Activated CD8-positive, alpha-beta memory T cell treated with anti-CD3 and anti-CD28 coated beads, Interleukin-2, amount 10 ng/mL, durations not matched to agents 7 days and 5 days (primary cell): ENCODE results near the gene SLC6A6. TPM values are rescaled to one million over a fixed set of nuclear protein-coding genes. Genes with fewer than 3 reads are reported as not detected.

ENCODE experiments used
- ATAC-seq: fragments of 150-1000 bp; cut with Tn5 transposase; one replicate; pipeline ENCODE4 v1.10.0; 2021; ENCODE audit warnings: moderate library complexity
- CTCF ChIA-PET: fragments of 350-600 bp; sonication (Branson Sonifier 250); formaldehyde crosslinking; loops from one replicate; lab custom pipeline; 2021; ENCODE audit warnings: antibody characterized with exemption; lab: Charles Lee
- DNase-seq: peaks from one replicate; pipeline ENCODE4 v3.0.0-alpha.2; 2020
- H3K27ac Mint-ChIP-seq: one replicate; pipeline ENCODE4 v1.8.0; 2021; ENCODE audit warnings: mild to moderate bottlenecking, mixed read lengths
- H3K27me3 Mint-ChIP-seq: one replicate; pipeline ENCODE4 v1.8.0; 2021; ENCODE audit warnings: mixed read lengths
- H3K36me3 Mint-ChIP-seq: one replicate; pipeline ENCODE4 v1.8.0; 2021; ENCODE audit warnings: mild to moderate bottlenecking, mixed read lengths
- H3K4me1 Mint-ChIP-seq: one replicate; pipeline ENCODE4 v1.8.0; 2021; ENCODE audit warnings: mixed read lengths
- H3K4me3 Mint-ChIP-seq: one replicate; pipeline ENCODE4 v1.8.0; 2021; ENCODE audit warnings: mild to moderate bottlenecking, moderate library complexity, mixed read lengths
- H3K9me3 Mint-ChIP-seq: one replicate; pipeline ENCODE4 v1.8.0; 2022; ENCODE audit warnings: low read depth, mixed read lengths
- total RNA-seq, 2 experiments: library from RNA; stranded (reverse); gene quantifications; one replicate each; pipeline ENCODE4 v1.2.3, GENCODE V29; 2021

SLC6A6 gene
- total RNA-seq, 2 experiments from 2014 or later, result 55.3 to 64.6 TPM

GRCh38 chr3:14423197-14423743 is 20.9 kb downstream of the SLC6A6 start:
- no peak for DNase-seq
- H3K4me1 Mint-ChIP-seq, result peaks cover 66% of the 10 kb centered on the region
- no peak overlapping the region for H3K4me3 Mint-ChIP-seq
- H3K27ac Mint-ChIP-seq, result peak overlapping the region; percentile 91
- peaks cover 1% of the 10 kb centered on the region for H3K36me3 Mint-ChIP-seq
- CTCF ChIA-PET, result interaction anchor here (0.9 kb wide), 1 partner anchor 19 kb away, joined by 4 read pairs; no protein-coding TSS in a partner anchor
- no peaks in the 10 kb centered on the region for H3K27me3 Mint-ChIP-seq
- H3K9me3 Mint-ChIP-seq, result no peaks in the 10 kb centered on the region
- no peak for ATAC-seq

GRCh38 chr3:14423963-14424362 is 21.6 kb downstream of the SLC6A6 start:
- Mint-ChIP-seq H3K4me3 (no peak overlapping the region), H3K27ac (peak overlapping the region; percentile 91), H3K27me3 (no peaks in the 10 kb centered on the region), H3K4me1 (peaks cover 73% of the 10 kb centered on the region), H3K9me3 (no peaks in the 10 kb centered on the region), H3K36me3 (no peaks in the 10 kb centered on the region)
- CTCF ChIA-PET, result interaction anchor here (0.9 to 3.1 kb wide), 8 partner anchors 10 to 221 kb away, joined by 3 to 8 read pairs (median 4); partner anchors contain the start of gene SLC6A6
- ATAC-seq, result no peak
- DNase-seq, result no peak

GRCh38 chr3:14424711-14425580 is 22.5 kb downstream of the SLC6A6 start:
- Mint-ChIP-seq H3K27ac (peak overlapping the region; percentile 91), H3K4me1 (peaks cover 82% of the 10 kb centered on the region), H3K36me3 (no peaks in the 10 kb centered on the region), H3K27me3 (no peaks in the 10 kb centered on the region), H3K4me3 (peak overlapping the region; percentile 21), H3K9me3 (no peaks in the 10 kb centered on the region)
- DNase-seq (peak; percentile 71), ATAC-seq (peak; percentile 52)
- CTCF ChIA-PET, result interaction anchor here (0.9 to 3.1 kb wide), 10 partner anchors 9 to 222 kb away, joined by 3 to 15 read pairs (median 4); partner anchors contain the start of gene SLC6A6

GRCh38 chr3:14425581-14426304 is 23.3 kb downstream of the SLC6A6 start:
- Mint-ChIP-seq H3K27ac (peak overlapping the region; percentile 91), H3K9me3 (no peaks in the 10 kb centered on the region), H3K27me3 (no peaks in the 10 kb centered on the region), H3K36me3 (no peaks in the 10 kb centered on the region), H3K4me3 (peak overlapping the region; percentile 57), H3K4me1 (peaks cover 89% of the 10 kb centered on the region)
- CTCF ChIA-PET, result interaction anchor here (1.6 to 3.1 kb wide), 5 partner anchors 10 to 35 kb away, joined by 3 to 15 read pairs (median 8); partner anchors contain the start of gene SLC6A6
- peak; percentile 88 for DNase-seq
- peak; percentile 76 for ATAC-seq

GRCh38 chr3:14426305-14426620 is 23.9 kb downstream of the SLC6A6 start:
- CTCF ChIA-PET, result interaction anchor here (1.3 to 3.1 kb wide), 5 partner anchors 22 to 41 kb away, joined by 3 to 15 read pairs (median 8); partner anchors contain the start of gene SLC6A6
- ATAC-seq, result no peak

GRCh38 chr3:14428087-14429033 is 26.0 kb downstream of the SLC6A6 start:
- CTCF ChIA-PET, result interaction anchor here (2.7 to 5.5 kb wide), 2 partner anchors 33 to 39 kb away, joined by 9 to 19 read pairs; no protein-coding TSS in a partner anchor
- Mint-ChIP-seq H3K9me3 (no peaks in the 10 kb centered on the region), H3K4me3 (no peak overlapping the region), H3K27ac (peak overlapping the region; percentile 58), H3K36me3 (no peaks in the 10 kb centered on the region), H3K27me3 (no peaks in the 10 kb centered on the region), H3K4me1 (peaks cover 95% of the 10 kb centered on the region)
- ATAC-seq, result no peak
- no peak for DNase-seq

More at GRCh38 chr3:14426305-14426620, 23.9 kb downstream of the SLC6A6 start:
- DNase-seq, result no peak
- no peaks in the 10 kb centered on the region for H3K9me3 Mint-ChIP-seq
- peak overlapping the region; percentile 91 for H3K27ac Mint-ChIP-seq
- H3K27me3 Mint-ChIP-seq, result no peaks in the 10 kb centered on the region
- peaks cover 93% of the 10 kb centered on the region for H3K4me1 Mint-ChIP-seq
- H3K4me3 Mint-ChIP-seq, result peak overlapping the region; percentile 57
- H3K36me3 Mint-ChIP-seq, result no peaks in the 10 kb centered on the region

- H3K27ac Mint-ChIP-seq, result peak overlapping the region; percentile 75
- no peak for DNase-seq
- H3K4me3 Mint-ChIP-seq, result no peak overlapping the region
Observed at GRCh38 chr3:14429237-14429636, 26.8 kb downstream of the SLC6A6 start.

GRCh38 chr3:14429640-14430039 is 27.2 kb downstream of the SLC6A6 start:
- no peaks in the 10 kb centered on the region for H3K27me3 Mint-ChIP-seq
- CTCF ChIA-PET, result interaction anchor here (1.2 to 5.5 kb wide), 4 partner anchors 8 to 56 kb away, joined by 3 to 20 read pairs (median 14); partner anchors contain the start of gene SLC6A6
- no peak for ATAC-seq

More at GRCh38 chr3:14429237-14429636, 26.8 kb downstream of the SLC6A6 start:
- CTCF ChIA-PET, result interaction anchor here (5.5 kb wide), 1 partner anchor 38 kb away, joined by 19 read pairs; no protein-coding TSS in a partner anchor
- Mint-ChIP-seq H3K9me3 (no peaks in the 10 kb centered on the region), H3K36me3 (peaks cover 2% of the 10 kb centered on the region), H3K27me3 (no peaks in the 10 kb centered on the region), H3K4me1 (peaks cover 93% of the 10 kb centered on the region)
- ATAC-seq, result no peak

GRCh38 chr3:14430053-14430452 is 27.6 kb downstream of the SLC6A6 start:
- Mint-ChIP-seq H3K4me1 (peaks cover 93% of the 10 kb centered on the region), H3K27ac (peak overlapping the region; percentile 97), H3K9me3 (no peaks in the 10 kb centered on the region), H3K27me3 (no peaks in the 10 kb centered on the region), H3K4me3 (no peak overlapping the region), H3K36me3 (peaks cover 2% of the 10 kb centered on the region)
- no peak for DNase-seq
- no peak for ATAC-seq
- CTCF ChIA-PET, result interaction anchor here (1.2 to 5.5 kb wide), 7 partner anchors 9 to 227 kb away, joined by 3 to 21 read pairs (median 9); partner anchors contain the start of gene SLC6A6

More at GRCh38 chr3:14429640-14430039, 27.2 kb downstream of the SLC6A6 start:
- peaks cover 93% of the 10 kb centered on the region for H3K4me1 Mint-ChIP-seq
- H3K27ac Mint-ChIP-seq, result peak overlapping the region; percentile 75
- H3K36me3 Mint-ChIP-seq, result peaks cover 2% of the 10 kb centered on the region
- no peak for DNase-seq
- no peak overlapping the region for H3K4me3 Mint-ChIP-seq
- H3K9me3 Mint-ChIP-seq, result no peaks in the 10 kb centered on the region

GRCh38 chr3:14430706-14431451 is 28.5 kb downstream of the SLC6A6 start:
- peaks cover 90% of the 10 kb centered on the region for H3K4me1 Mint-ChIP-seq
- ATAC-seq (no peak), DNase-seq (no peak)
- CTCF ChIA-PET, result interaction anchor here (1.2 to 5.5 kb wide), 11 partner anchors 9 to 534 kb away, joined by 3 to 21 read pairs (median 6); partner anchors contain the start of gene SLC6A6
- H3K9me3 Mint-ChIP-seq, result no peaks in the 10 kb centered on the region
- H3K4me3 Mint-ChIP-seq, result peak overlapping the region; percentile 73
- no peaks in the 10 kb centered on the region for H3K27me3 Mint-ChIP-seq
- H3K36me3 Mint-ChIP-seq, result peaks cover 2% of the 10 kb centered on the region
- H3K27ac Mint-ChIP-seq, result peak overlapping the region; percentile 97

GRCh38 chr3:14431452-14431916 is 29.1 kb downstream of the SLC6A6 start:
- Mint-ChIP-seq H3K4me3 (peak overlapping the region; percentile 73), H3K36me3 (peaks cover 2% of the 10 kb centered on the region), H3K27ac (peak overlapping the region; percentile 97), H3K9me3 (no peaks in the 10 kb centered on the region), H3K27me3 (no peaks in the 10 kb centered on the region), H3K4me1 (peaks cover 83% of the 10 kb centered on the region)
- DNase-seq, result peak; percentile 71
- CTCF ChIA-PET, result interaction anchor here (1.2 to 5.5 kb wide), 13 partner anchors 10 to 535 kb away, joined by 3 to 21 read pairs (median 6); partner anchors contain the start of gene SLC6A6
- peak; percentile 17 for ATAC-seq
